BLaER1 treated with 17β-estradiol and CSF1 and Interleukin-3, amounts not matched to agents 10 nM and 100 nM (cell line): ENCODE measurements around the gene ANKRD40CL.
"Not testable (repeated sequence)": the region's sequence is repeated elsewhere in the genome, so short reads cannot be mapped to it uniquely, and the experiment has no call there.

ENCODE experiments used
- H3K27ac ChIP-seq, 11 experiments: shearing (Covaris generic); formaldehyde crosslinking; 2 replicates each; pipeline ENCODE4 v1.8.1; 2022
- H3K27me3 ChIP-seq, 11 experiments: shearing (Covaris generic); formaldehyde crosslinking; 2 replicates each; pipeline ENCODE4 v1.8.1; 2022
- H3K36me3 ChIP-seq, 11 experiments: shearing (Covaris generic); formaldehyde crosslinking; 2 replicates each; pipeline ENCODE4 v1.8.1; 2022
- H3K4me1 ChIP-seq, 10 experiments: shearing (Covaris generic); formaldehyde crosslinking; 2 replicates each; pipeline ENCODE4 v1.8.1; 2022
- H3K4me2 ChIP-seq, 11 experiments: shearing (Covaris generic); formaldehyde crosslinking; 2 replicates each; pipeline ENCODE4 v1.8.1; 2022
- H3K4me3 ChIP-seq, 10 experiments: shearing (Covaris generic); formaldehyde crosslinking; 2 replicates each; pipeline ENCODE4 v1.8.1; 2022
- H3K9ac ChIP-seq, 11 experiments: shearing (Covaris generic); formaldehyde crosslinking; 2 replicates each; pipeline ENCODE4 v1.8.1; 2022
- H3K9me3 ChIP-seq, 11 experiments: shearing (Covaris generic); formaldehyde crosslinking; replicated peaks in 1 of 11; 2 replicates each; pipeline ENCODE4 v1.8.1; 2022
- H4K20me1 ChIP-seq, 11 experiments: shearing (Covaris generic); formaldehyde crosslinking; 2 replicates each; pipeline ENCODE4 v1.8.1; 2022
- Cebpa-rat ChIP-seq, 11 experiments: shearing (Covaris generic); IDR thresholded peaks; 2 replicates each; pipeline ENCODE4 v1.8.1; 2022

ANKRD40CL gene

GRCh38 chr17:50805486-50805885, 38.2 kb upstream of the ANKRD40CL start:
- Histone ChIP-seq H3K36me3 (no peaks in the 10 kb centered on the region), H3K9ac (no peak overlapping the region), H3K4me3 (no peak overlapping the region), H3K9me3 (no peaks in the 10 kb centered on the region), H3K4me1 (peaks cover 6 to 29% (median 12%) of the 10 kb centered on the region in 10 experiments; a peak in 16 of 20 replicates), H4K20me1 (no peaks in the 10 kb centered on the region), H3K27me3 (no peaks in the 10 kb centered on the region), H3K4me2 (no peak overlapping the region), H3K27ac (no peak overlapping the region)
- no peak for TF ChIP-seq Cebpa-rat (IDR thresholded peaks at IDR 0.05)

- not testable (repeated sequence) for H3K27ac ChIP-seq, H3K27me3 ChIP-seq, H4K20me1 ChIP-seq, H3K4me3 ChIP-seq, H3K9me3 ChIP-seq, H3K4me2 ChIP-seq, H3K36me3 ChIP-seq, H3K9ac ChIP-seq
- peak in 1 of 11 experiments; percentile 22; a peak in 2 of 22 replicates for TF ChIP-seq Cebpa-rat (IDR thresholded peaks at IDR 0.05)
- H3K4me1 ChIP-seq = peaks cover 6 to 29% (median 12%) of the 10 kb centered on the region in 10 experiments; a peak in 16 of 20 replicates
These were observed 37.6 kb upstream of the ANKRD40CL start for GRCh38 chr17:50804749-50805475.

- Histone ChIP-seq H3K27me3 (no peaks in the 10 kb centered on the region), H3K4me3 (no peak overlapping the region), H3K9me3 (no peaks in the 10 kb centered on the region), H3K27ac (0 out of 22 replicates have a peak overlapping the region, but pooled peaks of 2 of the 11 experiments have one; percentile 3 to 15), H4K20me1 (no peaks in the 10 kb centered on the region), H3K4me2 (no peak overlapping the region), H3K9ac (no peak overlapping the region), H3K36me3 (no peaks in the 10 kb centered on the region), H3K4me1 (peaks cover 6 to 29% (median 13%) of the 10 kb centered on the region in 10 experiments; a peak in 17 of 20 replicates)
- TF ChIP-seq Cebpa-rat (IDR thresholded peaks at IDR 0.05) = no peak
These were observed 36.4 kb upstream of the ANKRD40CL start for GRCh38 chr17:50803676-50804075.

- Histone ChIP-seq H4K20me1 (no peaks in the 10 kb centered on the region), H3K4me2 (no peak overlapping the region), H3K27ac (peak overlapping the region in 2 of 11 experiments; percentile 3 to 15; a peak in 1 of 22 replicates), H3K36me3 (no peaks in the 10 kb centered on the region), H3K4me3 (no peak overlapping the region), H3K9ac (0 out of 22 replicates have a peak overlapping the region, but pooled peaks of 1 of the 11 experiments have one; percentile 16), H3K4me1 (peaks cover 6 to 29% (median 15%) of the 10 kb centered on the region in 10 experiments; a peak in 17 of 20 replicates), H3K27me3 (no peaks in the 10 kb centered on the region), H3K9me3 (no peaks in the 10 kb centered on the region)
- no peak for TF ChIP-seq Cebpa-rat (IDR thresholded peaks at IDR 0.05)
These were observed 35.6 kb upstream of the ANKRD40CL start for GRCh38 chr17:50802609-50803571.

GRCh38 chr17:50800196-50800700, 32.9 kb upstream of the ANKRD40CL start:
- 0 out of 22 replicates have a peak, but pooled peaks of 1 of the 11 experiments have one; percentile 2 for TF ChIP-seq Cebpa-rat (IDR thresholded peaks at IDR 0.05)
- H3K9me3 ChIP-seq = no peaks in the 10 kb centered on the region
- H4K20me1 ChIP-seq = no peaks in the 10 kb centered on the region

GRCh38 chr17:50799582-50799981, 32.3 kb upstream of the ANKRD40CL start:
- no peaks in the 10 kb centered on the region for H3K27me3 ChIP-seq
- H3K27ac ChIP-seq = no peak overlapping the region
- H3K9ac ChIP-seq = no peak overlapping the region
- no peak overlapping the region for H3K4me3 ChIP-seq
- H3K4me1 ChIP-seq = peaks cover 6 to 34% (median 12%) of the 10 kb centered on the region in 10 experiments; a peak in 16 of 20 replicates
- H3K36me3 ChIP-seq = no peaks in the 10 kb centered on the region
- no peak for TF ChIP-seq Cebpa-rat (IDR thresholded peaks at IDR 0.05)
- H3K4me2 ChIP-seq = no peak overlapping the region
- H4K20me1 ChIP-seq = no peaks in the 10 kb centered on the region
- no peaks in the 10 kb centered on the region for H3K9me3 ChIP-seq

More at GRCh38 chr17:50800196-50800700, 32.9 kb upstream of the ANKRD40CL start:
- no peak overlapping the region for H3K4me2 ChIP-seq
- peaks cover 6 to 36% (median 12%) of the 10 kb centered on the region in 10 experiments; a peak in 16 of 20 replicates for H3K4me1 ChIP-seq
- no peaks in the 10 kb centered on the region for H3K36me3 ChIP-seq
- H3K4me3 ChIP-seq = no peak overlapping the region
- H3K27me3 ChIP-seq = no peaks in the 10 kb centered on the region
- no peak overlapping the region for H3K9ac ChIP-seq
- no peak overlapping the region for H3K27ac ChIP-seq

- Histone ChIP-seq H3K4me3 (no peak overlapping the region), H3K36me3 (no peaks in the 10 kb centered on the region), H4K20me1 (no peaks in the 10 kb centered on the region), H3K27me3 (no peaks in the 10 kb centered on the region), H3K4me2 (peak overlapping the region in 2 of 11 experiments; percentile 37 to 57; a peak in 3 of 22 replicates), H3K9me3 (no peaks in the 10 kb centered on the region), H3K9ac (no peak overlapping the region; a peak in 1 of 22 replicates), H3K4me1 (peaks cover 6 to 28% (median 13%) of the 10 kb centered on the region in 10 experiments; a peak in 17 of 20 replicates), H3K27ac (no peak overlapping the region)
- TF ChIP-seq Cebpa-rat (IDR thresholded peaks at IDR 0.05) = no peak
These were observed 31.3 kb upstream of the ANKRD40CL start for GRCh38 chr17:50798424-50799288.

- Histone ChIP-seq H3K4me2 (peak overlapping the region in 4 of 11 experiments; percentile 1 to 42 (median 22); a peak in 7 of 22 replicates), H3K9ac (no peak overlapping the region; a peak in 1 of 22 replicates), H3K36me3 (no peaks in the 10 kb centered on the region), H3K27ac (no peak overlapping the region), H4K20me1 (no peaks in the 10 kb centered on the region), H3K4me3 (no peak overlapping the region), H3K4me1 (peaks cover 6 to 42% (median 27%) of the 10 kb centered on the region in 10 experiments; a peak in 17 of 20 replicates), H3K27me3 (no peaks in the 10 kb centered on the region), H3K9me3 (no peaks in the 10 kb centered on the region)
- no peak for TF ChIP-seq Cebpa-rat (IDR thresholded peaks at IDR 0.05)
These were observed 30.0 kb upstream of the ANKRD40CL start for GRCh38 chr17:50797135-50797810.
